Hepatic stellate cell (primary cell): ENCODE measurements around the gene SOS1.
"Not testable (repeated sequence)": the region's sequence is repeated elsewhere in the genome, so short reads cannot be mapped to it uniquely, and the experiment has no call there.

Experiments
- DNase-seq: peaks from one replicate; pipeline ENCODE4 v3.0.0; 2011; ENCODE audit warnings: low spot score

SOS1 gene

DNA sequence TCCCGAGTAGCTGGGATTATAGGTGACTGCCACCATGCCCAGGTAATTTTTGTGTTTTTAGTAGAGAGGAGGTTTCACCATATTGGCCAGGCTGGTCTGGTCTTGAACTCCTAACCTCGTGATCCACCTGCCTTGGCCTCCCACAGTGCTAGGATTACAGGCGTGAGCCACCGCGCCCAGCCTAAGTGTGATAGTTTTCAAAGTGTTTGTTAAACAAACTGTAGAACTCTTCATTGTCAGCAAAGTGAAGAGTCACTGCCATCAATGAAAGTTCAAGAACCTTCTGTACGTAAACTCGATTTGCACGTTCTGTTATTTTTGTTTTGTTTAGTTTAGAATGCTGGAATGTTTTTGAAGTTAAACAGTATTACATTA lies 18.0 kb upstream of the SOS1 start:
- DNase-seq, result no peak

DNA sequence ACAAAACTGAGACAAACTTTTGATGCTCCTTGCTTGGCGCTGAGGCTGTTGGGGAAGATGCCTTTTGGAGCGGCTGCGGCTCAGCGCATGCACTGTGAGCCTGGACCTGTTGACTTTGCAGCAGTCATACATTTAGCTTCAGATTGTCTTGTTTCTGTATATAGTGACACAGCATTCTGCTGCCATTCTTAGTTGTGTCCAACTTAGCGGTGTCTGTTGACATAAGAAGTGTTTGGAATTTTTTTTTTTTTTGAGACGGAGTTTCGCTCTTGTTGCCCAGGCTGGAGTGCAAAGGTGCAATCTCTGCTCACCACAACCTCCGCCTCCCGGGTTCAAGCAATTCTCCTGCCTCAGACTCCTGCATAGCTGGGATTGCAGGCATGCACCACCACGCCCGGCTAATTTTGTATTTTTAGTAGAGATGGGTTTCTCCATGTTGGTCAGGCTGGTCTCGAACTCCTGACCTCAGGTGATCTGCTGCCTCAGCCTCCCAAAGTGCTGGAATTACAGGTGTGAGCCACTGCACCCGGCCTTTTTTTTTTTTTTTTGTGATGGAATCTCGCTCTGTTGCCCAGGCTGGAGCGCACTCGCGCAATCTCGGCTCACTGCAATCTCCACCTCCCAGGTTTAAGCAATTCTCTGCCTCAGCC lies 17.5 kb upstream of the SOS1 start:
- DNase-seq, result not testable (repeated sequence)

DNA sequence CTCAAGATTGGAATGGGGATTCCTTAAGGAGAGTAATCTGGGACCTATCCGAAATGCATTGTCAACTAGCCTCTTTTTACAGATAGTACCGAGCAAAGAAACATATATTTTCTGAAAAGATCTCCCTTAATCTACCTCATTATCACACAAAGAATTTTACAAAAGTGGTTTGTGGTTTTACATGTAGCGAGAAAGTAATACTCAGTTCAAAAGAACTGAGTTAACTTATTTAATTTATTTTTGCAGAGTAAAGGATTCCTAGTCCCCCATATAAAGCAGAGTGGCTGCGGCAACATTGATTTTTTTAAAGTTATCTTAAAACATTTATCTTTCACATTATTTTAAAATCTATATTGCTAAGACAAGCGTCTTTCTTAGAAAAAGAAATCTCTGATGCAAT lies 15.9 kb upstream of the SOS1 start:
- DNase-seq, result no peak

DNA sequence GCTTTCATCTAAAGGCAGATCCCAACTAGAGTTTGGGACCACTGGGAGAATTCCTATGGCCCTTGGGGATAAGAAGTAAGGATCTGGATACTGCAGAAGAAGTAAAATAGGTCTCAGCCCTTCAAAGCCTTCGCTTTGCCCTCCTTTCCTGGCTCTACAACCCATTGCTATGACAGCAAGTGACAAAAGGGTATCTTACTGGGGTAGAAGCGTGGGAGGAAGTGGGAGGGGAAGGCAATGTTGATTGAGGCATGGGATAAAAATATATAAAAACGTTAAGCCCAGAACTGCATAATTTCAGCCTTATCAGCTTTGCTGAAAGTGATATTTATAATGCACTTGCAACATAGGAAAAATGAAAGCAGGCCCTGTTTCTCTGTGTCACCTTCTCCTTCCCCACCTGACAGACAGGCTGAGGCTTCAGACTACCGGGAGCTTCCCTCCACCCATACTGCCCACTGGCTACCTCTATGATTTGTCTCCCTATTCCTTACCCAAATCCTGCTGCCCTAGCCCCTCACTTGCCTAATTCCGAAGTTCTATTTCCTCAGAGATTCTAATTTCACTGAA lies 14.9 kb upstream of the SOS1 start:
- DNase-seq, result no peak

DNA sequence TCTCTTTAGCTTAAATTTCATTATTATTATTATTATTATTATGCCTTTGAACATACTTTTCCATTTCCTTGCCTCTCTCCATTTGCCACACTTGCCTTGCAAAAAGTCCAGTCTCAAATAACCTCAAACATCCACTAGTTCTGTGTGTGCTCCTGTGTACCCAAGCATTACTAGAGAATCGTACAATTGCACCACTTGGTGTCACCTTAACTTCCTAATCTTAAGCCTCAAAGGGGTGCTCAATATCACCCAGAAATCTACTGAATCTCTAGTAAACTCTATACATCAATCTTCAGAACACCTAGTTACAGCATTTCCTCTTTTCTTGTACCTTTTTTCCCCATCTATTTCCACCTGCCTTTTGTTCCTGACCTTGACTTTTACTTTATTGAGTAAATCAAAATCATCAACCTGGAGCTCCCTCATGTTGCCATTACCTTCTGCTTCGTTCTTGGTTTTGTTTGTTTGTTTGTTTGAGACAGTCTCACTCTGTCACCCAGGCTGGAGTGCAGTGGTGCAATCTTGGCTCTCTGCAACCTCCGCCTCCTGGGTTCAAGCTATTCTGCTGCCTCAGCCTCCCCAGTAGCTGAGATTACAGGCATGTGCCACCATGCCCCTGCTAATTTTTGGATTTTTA lies 12.5 kb upstream of the SOS1 start:
- no peak for DNase-seq

DNA sequence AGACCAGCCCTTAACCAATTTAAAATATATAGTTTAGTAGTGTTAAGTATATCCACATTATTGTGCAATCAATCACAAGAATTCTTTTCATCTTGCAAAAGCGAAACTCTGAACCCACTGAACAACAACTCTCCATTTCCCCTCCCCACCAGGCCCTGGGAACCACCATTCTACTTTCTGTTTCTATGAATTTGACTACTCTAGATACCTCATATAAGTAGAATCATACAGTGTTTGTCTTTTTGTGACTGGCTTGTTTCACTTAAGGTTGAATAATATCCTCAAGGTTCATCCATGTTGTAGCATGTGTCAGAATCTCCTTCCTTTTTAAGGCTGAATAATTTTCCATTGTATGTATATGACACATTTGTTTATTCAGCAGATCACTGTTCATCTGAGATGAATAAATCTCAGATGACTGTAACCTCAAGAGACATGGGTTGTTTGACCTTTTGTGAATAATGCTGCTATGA lies 8.1 kb upstream of the SOS1 start:
- no peak for DNase-seq

DNA sequence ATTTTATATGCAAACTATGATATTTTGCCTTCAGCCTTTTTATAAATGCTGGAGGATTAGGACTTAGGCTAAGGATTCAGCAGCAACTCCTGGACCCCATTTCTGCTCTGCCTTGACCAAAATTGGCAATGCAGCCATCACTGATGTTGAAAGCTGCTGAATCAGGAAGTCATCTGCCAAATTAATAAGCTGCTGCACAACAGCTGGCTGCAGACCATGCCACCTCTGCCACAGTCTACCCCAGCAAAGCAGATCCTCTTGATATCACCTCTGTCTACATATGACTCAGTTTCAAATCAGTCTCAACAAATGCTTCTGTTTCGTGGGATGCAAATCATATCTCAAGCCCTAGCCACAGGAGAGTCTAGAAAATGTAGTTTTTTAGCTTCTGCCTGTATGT lies 7.1 kb upstream of the SOS1 start:
- DNase-seq, result no peak

DNA sequence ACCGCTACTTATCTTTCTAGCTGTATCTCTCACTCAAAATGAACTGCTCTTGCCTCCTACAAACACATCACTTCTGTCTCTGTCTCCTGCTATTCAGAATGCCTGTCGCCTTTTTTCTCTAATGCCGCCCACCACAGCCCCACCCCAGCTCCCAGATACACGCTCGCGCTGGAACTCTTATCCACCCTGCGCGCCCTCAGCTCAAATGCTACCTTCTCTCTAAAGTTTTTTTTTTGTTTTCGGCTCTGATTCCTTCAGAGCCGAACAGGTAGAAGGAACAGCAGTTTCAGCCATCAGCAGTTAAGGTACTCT lies 3.9 kb upstream of the SOS1 start:
- no peak for DNase-seq

DNA sequence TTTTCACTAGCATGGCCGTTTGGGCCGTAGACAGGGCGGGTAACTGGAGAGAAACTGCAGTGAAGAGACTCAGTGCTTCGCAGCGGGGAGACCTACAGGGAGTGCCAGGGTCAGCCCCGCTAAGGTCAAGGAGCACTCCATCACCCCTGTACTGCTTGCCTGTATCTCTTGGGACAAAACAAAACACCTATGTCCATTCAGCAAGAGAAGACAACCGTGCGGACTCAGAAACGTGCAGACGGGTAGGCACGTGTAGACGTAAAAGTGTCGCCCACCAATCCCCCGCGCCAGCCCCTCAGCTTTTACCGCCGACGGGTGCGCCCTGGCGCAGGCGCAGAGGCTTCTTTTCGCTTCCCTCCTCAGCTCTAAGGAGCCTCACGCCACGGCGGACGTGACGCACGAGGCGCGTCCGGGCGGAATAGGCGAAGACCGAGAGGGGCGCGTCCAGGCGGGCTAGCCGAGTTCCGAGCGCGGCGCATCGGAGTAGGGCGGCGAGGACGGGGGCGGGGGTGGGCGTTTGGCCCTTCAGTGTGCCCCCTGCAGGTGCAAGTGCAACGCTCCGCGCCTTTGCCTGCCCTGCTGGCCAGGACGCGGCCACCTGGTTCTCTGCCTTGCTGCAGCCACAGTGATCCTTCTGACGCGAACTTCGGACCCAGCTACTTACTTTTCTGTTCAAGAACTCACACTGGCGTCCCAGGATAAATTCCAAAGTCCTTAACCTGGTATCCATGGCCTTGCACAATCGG lies 3.3 kb upstream of the SOS1 start:
- peak; percentile 90 for DNase-seq

DNA sequence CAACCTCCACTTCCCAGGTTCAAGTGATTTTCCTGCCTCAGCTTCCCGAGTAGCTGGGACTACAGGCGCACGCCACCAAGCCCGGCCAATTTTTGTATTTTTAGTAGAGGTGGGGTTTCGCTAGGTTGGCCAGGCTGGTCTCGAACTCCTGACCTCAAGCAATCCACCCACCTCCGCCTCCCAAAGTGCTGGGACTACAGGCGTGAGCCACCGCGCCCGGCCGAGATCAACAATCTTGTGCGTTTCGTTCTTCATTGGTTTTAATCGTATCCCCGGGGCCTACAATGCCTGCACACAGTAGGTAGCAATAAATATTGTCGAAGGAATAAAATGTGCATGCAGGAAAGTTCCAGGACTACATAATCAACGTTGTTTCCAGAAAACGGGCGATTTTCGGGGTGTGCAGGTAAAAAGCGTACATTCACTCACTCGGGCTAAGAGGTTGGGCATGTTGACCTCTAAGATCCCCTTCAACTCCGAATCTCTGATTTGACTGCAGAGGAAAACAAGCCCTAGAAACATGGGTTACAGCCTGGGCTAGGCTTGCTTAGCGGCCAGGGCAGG lies 2.7 kb upstream of the SOS1 start:
- DNase-seq, result no peak

DNA sequence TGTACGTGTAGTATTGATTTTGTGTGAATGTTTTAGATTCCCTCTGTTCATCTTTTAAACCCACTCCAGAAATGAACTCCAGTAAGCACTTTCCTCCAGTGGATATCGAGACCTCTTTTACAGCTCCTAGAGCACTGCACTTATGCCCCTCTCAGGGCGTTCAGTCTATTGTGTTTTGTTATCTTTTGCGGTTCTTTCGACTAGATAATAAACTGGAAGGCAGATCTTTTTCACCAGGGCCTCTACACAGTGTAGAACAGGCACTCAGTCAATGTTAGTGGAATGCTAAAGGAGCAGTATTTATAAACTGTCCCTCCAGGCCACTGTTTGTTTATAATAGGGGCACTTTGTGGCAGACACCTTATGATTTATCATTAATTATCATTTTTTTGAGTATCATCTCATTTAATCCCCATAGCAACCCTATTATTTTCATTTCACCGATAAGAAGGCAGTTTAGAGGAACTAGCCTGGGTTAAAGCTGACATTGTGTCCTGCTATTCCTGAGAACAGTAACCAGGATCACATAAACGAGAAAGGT lies 742 bp upstream of the SOS1 start:
- DNase-seq, result no peak

DNA sequence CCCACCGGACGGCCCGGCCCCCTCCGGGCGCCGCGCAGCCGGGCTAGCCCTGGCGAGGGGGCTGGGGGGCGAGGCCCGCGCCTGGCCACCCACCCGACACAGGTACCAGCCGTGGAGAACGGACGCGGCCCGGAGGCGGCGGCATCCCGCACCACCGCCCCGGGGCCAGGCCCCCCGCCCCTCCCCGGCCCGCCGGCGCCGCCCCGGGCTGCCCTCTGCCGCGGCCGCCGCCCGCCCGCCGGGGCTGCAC lies 405 bp downstream of the SOS1 start:
- DNase-seq, result no peak

DNA sequence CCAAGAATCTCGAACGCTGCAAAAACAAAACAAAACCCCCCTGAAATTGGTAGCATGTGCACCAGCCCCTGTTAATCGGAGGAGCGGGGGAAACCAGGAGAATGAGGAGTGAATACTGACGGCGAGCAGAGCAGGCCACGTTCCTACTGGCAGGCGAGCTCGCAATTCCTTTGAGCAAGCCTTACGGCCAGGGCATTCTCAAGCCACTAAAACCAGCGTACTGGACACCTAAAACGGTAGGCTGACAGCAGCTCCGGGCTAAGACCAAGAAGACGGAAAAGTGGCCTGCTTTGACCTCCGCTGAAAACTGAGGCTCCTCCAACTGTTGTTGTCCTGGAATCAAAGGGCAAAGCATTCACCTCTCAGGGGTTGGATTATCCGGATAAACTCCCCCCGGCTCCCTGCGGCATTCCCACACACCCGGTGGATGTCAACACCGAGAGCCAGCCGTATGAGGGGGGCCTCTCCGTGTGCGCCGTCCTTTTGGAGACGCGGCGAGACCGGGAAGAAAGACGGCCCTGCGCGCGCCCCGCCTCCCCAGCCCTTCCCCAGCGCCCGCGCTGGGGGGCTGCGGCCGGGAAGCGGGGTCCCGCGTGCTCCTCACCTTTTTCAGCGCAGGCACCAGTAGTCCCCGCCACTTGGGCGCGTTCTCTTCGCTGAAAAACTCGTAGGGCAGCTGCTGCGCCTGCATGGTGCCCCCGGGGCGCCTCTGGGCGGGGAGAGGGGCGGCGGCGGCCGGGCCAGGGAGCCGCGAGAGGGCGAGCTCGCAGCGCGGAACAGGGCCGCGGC lies 925 bp downstream of the SOS1 start:
- peak; percentile 63 for DNase-seq

DNA sequence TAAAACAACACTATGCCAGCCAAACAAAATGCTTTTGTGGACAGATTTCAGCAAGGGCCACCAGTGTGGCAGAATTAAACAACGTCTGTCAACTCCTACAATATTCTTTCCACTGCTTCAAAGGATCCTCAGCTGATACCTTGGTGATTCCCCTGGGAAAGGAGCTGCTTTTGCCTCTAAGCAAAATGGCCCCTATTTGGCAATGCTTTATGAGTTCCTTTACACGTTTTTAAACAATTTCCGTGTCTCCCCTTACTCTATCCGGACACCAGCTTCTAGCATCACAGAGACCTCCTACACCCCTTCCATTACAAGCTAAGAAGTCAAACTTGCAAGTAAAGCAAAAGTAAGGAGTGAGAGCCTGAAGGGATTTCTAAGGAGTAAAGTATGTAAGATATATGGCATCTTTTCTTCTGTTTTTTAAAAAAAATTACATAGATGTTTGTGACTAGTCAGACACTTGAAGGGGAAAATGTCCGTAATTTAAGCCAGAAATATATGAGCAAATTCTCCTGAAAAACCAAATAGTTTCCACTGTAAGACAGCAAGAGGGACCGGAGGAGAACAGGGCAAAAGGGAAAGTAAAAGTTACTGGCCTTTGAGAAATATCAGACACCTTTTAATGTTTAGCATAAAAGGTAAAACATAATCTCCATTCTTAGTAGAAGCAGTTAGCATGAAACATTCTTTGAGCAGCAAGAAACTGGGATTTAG lies 1.9 kb downstream of the SOS1 start:
- DNase-seq, result no peak

DNA sequence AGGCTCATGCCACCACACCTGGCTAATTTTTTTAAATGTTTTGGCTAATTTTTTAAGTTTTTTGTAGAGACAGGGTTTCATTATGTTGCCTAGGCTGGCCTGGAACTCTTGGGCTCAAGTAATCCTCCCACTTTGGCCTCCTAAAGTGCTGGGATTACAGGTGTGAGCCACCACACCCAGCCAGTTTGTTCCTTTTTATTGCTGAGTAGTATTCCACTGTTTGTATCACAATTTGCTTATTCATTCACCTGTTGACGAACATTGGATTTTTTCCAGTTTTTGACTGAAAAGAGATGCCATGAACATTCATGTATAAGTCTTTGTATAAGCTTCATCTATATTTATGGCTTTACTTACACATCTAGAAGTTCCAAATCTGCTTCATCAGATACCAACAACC lies 5.3 kb downstream of the SOS1 start:
- DNase-seq, result no peak

DNA sequence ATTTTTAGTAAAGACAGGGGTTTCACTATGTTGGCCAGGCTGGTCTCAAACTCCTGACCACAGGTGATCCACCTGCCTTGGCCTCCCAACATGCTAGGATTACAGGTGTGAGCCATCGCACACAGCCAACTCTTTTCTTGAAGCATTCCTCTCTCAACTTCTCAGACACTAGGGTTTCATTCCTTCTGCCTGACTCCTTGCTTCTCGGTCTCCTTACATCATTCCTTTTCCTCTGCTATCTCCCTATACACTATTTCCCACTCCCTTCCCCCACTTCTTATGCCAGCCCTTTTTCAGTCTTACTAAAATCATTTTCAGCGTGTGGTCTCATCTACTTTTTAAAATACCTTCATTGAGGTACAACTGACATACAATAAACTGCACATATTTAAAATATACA lies 6.1 kb downstream of the SOS1 start:
- no peak for DNase-seq

DNA sequence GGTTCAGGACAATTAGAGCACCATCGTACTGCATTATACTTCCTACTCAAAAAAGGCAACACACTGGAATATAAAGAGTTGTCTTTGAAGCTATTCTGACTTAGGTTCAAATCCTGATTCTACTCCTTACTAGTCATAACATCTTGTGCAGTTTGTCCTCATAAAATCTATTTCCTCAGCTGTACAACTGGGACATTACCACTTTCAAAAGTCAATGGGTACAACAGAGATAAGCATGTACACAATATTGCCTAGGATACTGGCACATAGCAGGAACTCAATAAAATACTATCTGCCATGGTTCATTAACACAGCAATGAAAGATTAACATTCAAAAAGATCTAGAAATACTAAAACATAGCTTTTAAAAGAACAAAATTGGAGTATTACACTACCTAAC lies 11.3 kb downstream of the SOS1 start:
- DNase-seq, result no peak

DNA sequence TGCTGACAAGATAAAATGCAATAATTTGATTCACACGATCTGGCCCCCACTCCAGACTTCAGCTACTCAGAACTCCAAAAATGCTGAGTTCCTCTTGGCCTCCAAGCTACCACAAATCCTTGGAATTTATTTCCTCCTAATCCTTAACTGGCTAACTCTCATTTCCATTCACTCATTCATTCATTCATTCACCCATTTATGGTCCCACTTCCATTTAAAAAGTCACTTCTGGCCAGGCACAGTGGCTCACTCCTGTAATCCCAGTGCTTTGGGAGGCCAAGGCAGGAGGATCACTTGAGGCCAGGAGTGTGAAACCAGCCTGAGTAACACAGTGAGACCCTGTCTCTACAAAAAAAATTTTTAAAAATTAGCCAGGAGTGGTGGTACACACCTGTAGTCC lies 12.5 kb downstream of the SOS1 start:
- DNase-seq, result no peak

DNA sequence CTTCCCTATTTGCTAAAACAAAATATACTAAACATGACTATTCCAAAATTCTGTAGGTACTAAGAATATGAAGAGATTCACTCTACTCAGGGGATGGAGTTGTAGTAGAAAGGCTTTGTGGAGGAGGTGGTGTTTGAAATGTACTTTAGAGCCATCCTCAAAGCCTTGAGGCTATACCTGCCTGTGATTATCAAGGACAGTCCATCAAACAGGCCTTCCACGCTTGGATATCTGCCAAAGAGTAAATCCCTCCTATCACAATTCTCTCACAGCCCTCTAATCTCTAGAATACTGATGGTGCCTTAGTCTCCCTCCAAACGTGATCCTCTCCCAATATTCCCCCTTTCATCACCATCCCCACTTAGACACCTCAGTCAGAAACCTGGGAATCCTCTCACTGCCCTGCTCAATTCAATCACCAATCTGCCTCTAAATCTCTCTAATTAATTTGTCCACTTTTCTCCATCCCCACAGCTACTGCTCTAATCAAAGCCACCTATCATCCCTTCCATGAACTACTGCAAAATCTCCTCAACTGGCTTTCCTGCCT lies 13.1 kb downstream of the SOS1 start:
- no peak for DNase-seq

DNA sequence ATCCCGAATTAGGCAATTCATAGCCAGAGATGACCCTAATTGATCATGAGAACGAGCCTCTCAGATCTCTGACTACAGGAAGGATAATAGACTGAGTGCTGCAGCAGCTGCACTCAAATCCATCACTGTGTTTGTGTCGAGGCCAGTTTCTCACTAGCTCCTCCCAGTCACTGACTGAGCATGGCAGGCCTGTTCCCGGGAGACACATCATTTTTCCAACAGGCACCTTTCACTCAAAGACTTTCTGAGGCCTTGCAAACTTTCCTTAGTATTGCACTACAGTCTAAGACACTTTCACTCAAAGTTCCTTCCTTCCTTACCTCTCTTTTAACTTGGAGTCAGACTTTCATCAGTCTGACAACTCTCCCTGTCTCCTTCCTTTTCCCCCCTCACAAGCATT lies 13.7 kb downstream of the SOS1 start:
- DNase-seq, result no peak
